ENCODE measurements around the gene ENDOD1.

ENDOD1 gene

DNA sequence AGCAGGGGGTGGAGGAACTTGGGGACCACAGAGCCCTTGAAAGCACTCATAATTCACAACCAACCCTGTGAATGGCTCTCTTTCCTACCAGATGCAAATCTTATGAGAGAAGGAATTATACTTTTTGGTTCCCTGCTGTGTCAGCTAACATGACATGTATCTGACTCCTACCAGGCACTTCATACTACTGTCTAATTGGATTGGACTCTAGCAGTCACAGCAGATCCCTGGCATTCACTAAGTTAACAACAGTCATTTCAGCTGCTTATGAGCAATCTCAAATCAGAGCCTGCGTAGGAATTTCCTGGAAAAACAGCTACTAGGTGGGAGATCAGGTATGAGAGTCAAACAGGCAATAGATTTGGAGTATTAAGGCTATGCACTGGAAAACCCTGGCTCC lies 11.1 kb upstream of the ENDOD1 start:
- DNase-seq: no peak

DNA sequence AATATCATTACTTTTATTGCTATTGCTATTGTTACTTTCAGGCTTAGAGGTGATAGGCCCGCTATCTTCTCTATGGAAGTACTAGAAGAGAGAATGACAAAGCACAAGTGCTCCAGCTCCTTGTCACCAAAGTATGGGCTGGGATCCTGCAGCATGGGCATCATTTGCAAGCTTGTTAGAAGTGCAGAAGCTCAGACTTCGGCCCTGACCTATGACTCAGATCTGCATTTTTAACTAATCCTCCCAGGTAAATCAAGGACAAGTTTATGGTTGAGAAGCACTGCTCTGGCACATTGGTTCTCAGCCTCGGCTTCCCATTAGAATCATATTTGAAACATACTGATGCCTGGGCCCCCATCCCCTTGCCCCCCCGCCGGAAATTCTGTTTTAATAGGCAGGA lies 8.6 kb upstream of the ENDOD1 start:
- DNase-seq: no peak

GRCh38 chr11:95081412-95081811 lies 8.2 kb upstream of the ENDOD1 start:
- DNase-seq: no peak

DNA sequence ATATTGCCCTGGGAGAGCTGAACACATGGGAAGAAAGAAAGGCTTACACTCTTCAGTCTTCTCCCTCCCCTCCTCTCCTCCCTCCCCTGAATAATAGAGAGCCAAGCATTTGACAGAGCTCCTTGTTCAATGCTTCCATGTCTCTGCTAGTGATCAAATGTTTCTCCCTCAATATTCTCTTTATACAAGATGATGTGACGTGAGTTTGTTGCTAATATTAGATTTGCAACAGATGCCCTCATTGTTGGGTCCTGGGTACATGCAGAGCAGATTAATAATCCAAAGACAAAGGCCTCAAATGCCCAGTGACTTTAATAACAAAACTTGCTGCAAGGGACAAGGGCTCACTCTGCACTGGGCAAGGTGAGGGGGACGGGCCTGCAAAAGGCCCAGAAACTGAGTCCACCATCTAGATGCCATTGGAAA lies 7.1 kb upstream of the ENDOD1 start:
- no peak for DNase-seq

- DNase-seq: no peak
These were observed 5.1 kb upstream of the ENDOD1 start for GRCh38 chr11:95084509-95084908.

- no peak for DNase-seq
These were observed 4.4 kb upstream of the ENDOD1 start for GRCh38 chr11:95085117-95085816.

GRCh38 chr11:95086151-95086550 lies 3.5 kb upstream of the ENDOD1 start:
- DNase-seq: no peak

- DNase-seq: no peak
These were observed 2.6 kb upstream of the ENDOD1 start for GRCh38 chr11:95086836-95087570.

DNA sequence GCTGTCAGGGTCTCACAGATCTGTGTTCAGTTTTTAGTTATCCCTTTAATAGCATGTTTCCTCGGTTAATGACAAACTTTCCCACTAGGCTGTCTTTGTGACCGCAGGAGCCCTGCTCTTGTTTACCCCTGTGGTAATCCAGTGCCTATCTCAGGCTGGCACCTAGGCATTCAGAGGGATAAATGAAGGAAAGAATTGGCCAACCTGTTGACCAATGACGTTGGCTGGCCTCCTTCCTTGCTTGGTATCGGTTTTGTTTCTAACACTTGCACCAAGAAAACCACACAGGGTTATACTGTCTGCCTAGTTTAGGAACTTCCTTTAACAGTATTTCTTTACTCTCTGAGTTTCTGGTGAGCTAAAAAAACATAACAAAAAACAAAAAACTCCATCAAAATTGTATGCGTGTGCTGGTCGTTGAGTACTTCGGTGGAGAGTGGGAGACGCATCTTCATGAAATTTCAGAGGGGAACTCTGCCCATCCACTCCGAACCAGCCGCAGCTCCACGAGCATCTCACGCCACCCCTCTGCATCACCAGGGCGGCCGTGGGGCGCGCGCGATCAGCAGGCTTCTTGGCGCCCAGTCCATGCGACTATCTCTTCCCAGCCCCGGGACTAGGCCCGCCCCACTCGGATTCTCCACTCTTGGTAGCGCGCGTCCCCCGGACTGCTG lies 563 bp upstream of the ENDOD1 start:
- peak; percentile 26 for DNase-seq

DNA sequence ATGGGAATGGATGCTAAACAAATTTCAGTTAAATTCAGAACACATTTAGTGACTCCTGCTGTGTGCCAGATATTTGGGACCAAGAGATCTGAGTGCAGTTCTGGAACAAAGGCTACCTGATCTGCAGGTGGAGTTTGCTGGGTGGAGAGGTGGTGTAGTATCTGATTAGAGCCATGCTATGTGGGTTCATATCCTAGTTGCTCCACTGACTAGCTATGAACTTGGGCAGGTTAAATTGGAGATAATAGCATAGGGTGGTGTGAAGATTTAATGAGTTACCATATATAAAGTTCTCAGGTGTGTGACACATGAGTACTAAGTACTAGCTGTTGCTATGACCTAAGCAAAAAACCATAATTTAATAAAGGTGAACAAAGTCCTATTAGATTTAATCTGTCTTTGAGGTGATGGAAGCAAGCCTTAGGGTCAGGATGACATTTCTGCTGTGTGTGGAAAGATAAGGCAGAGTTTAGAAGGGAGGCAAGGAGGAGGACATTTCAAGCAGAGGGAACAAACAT lies 2.1 kb downstream of the ENDOD1 start:
- DNase-seq: no peak

- peak; percentile 24 for DNase-seq
These were observed 3.1 kb downstream of the ENDOD1 start for GRCh38 chr11:95092549-95093324.

- DNase-seq: no peak
These were observed 3.9 kb downstream of the ENDOD1 start for GRCh38 chr11:95093548-95093947.

DNA sequence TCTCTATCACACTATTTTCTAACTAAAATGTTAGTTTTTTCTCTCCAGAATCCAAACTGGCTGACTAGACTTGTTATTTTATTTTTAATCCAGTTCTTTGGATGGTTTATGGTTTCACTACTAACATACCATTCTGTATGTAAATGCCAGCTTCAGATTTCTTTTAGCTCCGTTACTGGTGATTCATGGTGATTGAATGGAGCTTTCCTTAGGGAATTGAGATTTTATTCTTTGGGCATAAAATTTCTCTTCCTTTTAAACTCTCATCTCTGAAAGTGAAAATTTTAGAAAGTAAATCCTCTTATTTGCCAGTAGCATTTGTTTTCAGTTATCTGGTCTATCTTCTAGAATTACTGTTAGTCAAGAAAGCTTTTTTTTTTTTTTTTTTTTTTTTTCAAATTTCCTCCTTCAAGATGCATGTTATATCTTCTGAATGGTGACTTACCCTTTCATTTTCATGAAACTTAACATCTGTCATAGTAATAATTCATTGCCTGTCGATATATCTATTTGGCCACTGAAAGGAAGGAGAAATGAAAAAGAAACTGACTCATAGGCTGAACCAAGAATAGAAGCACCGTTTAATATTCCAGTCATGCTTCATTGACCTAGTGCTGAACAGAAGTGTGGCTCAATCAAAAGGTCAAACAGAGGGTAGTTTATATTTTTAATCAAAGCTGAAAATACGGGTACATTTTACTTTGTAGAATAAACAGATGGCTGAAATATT lies 6.4 kb downstream of the ENDOD1 start:
- no peak for DNase-seq

DNA sequence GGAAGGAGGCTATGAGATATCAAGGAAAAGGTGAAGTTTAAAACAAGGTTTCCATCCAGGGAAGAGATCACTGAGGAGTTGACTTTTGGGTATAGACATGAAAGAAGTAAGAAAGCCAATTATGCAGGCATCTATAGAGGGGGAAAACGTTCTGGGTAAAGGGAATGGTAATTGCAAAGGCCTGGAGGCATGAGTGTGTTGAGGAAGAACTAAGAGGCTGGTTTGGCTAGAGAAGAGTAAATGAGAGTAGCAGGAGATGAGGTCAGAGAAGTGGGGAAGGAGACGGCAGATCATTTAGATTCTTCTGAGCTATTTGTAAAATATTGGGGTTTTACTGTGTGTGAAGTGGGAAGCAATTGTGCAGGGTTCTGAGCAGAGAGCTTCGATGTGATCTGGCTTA lies 7.6 kb downstream of the ENDOD1 start:
- no peak for DNase-seq

DNA sequence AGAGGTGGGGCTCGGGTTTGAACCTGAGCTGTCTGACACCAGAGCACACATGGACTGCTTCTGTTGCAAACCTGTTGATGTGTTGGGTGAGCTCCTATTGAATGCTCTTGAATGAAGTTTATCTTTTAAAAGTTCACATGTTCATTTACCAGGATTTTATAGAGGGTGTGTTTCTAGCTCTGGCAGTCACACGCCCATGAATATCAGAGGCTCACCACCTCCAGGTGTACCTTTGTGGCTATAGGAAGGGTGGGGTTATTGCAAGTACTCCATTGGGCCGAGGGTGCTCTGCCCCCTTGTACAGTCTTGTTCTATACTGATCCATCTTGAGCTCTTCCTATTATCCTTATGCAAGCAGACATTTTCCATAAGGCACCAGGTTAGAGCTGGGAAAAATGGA lies 9.2 kb downstream of the ENDOD1 start:
- no peak for DNase-seq

GRCh38 chr11:95100191-95100648 lies 10.6 kb downstream of the ENDOD1 start:
- no peak for DNase-seq

DNA sequence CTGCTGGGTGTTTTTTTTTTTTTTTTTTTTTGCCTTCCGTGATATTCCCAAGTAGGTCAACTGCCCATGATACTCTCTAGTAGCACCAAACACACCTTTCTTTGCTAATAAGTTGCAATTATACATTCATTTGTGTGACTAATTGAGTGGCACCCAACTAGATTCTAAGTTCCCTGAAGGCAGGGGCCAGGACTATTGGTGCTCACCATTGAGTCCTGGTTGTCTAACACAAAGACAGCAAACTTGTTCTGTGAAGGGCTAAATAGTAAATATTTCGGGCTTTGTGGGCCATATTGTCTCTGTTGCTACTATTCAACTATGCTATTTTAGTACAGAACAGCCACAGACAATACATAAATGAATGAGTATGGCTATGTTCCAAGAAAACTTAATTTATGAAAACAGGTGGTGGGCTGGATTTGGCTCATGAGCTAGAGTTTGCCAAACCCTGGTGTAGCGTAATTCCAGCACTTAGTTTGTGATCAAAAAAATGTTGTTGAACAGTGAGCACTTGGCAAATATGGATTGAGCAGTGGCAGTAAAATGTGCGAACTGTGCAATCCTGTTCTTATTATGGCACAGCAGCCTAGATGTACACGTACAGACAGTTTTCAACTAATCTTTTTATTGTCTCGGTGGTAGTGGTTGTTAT lies 11.3 kb downstream of the ENDOD1 start:
- no peak for DNase-seq

GRCh38 chr11:95101935-95102334 lies 12.3 kb downstream of the ENDOD1 start:
- DNase-seq: no peak

DNA sequence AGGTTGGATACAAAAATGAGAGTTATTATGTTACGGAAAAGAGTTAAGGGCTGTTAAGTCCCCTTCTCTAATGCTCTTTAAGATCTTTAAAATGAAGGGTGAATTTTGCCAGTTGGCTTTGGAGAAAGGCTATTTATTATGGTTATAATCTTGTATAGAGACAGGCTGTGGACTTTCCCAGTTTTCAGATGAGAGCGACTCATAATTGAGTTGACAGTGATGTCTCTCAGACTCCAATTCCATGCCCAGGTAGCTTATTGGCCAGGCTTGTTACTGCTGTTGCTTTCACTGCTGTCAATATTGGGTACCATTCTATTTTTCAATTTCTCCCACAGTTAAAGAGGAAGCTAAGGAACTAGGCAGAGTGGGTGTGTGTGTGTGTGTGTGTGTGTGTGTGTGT lies 13.1 kb downstream of the ENDOD1 start:
- DNase-seq: no peak

DNA sequence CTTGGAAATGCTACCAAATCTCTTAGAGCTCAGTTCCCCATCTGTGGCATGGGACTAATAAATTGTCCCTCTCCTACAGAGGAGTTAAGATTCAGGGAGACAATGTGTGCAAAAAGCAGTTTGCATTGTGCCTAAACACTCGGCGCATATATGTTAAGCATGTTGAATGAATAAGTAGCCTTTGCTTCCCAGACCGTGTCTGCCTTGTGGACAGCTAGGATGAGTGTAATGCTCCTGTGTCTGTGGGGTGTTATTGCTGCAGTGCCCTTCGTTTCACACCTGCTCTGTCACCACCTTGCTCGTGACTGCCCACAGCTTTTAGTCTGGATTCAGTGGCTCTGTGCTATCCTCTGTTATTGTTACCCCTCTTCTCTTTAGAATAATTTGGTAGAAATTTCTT lies 14.1 kb downstream of the ENDOD1 start:
- no peak for DNase-seq

- DNase-seq: no peak
These were observed 14.6 kb downstream of the ENDOD1 start for GRCh38 chr11:95104121-95104830.
